ENCODE data around the gene SYNE2. TPM values are rescaled to one million over a fixed set of nuclear protein-coding genes. Genes with fewer than 3 reads are reported as not detected.

The SYNE2 gene
- total RNA-seq, 2 donors from 2014 or later: 48.5 to 66.9 TPM

DNA sequence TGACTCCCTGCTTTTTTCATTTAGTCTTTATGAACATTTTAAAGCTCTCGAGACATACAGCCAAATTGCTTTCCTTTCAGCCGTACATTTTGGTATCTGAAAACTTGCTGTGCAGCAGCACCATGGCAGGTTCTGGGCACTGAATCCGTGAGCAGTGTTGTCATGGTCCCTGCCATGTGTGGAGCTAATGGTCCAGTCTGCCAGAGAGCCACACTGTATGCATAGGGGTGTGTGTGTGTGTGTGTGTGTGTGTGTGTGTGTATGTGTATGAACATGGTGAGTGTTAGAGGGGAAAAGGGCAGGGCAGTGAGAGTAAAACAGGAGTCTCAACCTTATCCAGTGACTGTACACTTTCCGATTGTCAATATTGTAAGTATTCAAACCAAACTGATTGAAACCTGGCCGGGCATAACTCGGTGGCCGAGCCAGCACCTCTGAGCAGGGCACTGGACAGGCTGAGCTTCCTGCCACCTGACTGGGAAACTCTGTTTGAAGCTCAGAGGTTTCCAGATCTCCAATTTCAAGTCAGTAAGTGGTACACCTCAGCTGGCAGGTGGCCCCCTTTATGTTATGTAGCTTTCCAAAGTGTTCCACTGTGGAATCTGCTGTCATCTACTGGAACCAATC lies 331.4 kb downstream of the SYNE2 start:
- H3K27ac Mint-ChIP-seq: no peak overlapping the region
- no peak overlapping the region for H3K4me3 Mint-ChIP-seq
- ATAC-seq (replicated peaks): no peak
- no peaks in the 10 kb centered on the region for H3K27me3 Mint-ChIP-seq
- no peaks in the 10 kb centered on the region for H3K9me3 Mint-ChIP-seq
- peaks cover 79% of the 10 kb centered on the region for H3K36me3 Mint-ChIP-seq (ENCODE audit: low read depth)
- no peaks in the 10 kb centered on the region for H3K4me1 Mint-ChIP-seq

DNA sequence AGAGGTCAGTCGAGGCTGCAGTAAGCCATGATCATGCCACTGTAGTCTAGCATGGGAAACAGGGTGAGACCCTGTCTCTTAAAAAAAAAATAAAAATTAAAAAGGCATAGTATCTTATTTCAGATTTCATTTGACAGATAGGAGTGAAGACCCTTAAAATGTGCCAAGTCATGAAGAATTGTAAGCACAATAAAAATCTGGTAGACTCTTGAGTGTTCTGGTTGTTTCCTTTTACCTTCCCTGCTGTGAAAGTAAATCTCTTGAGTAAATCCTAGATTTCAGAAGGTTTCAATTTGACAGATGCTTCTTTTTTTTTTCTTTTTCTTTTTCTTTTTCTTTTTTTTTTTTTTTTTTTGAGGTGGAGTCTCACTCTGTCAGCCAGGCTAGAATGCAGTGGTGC lies 332.4 kb downstream of the SYNE2 start:
- no peak overlapping the region for H3K4me3 Mint-ChIP-seq
- peak; percentile 35 for ATAC-seq (replicated peaks)
- H3K4me1 Mint-ChIP-seq: no peaks in the 10 kb centered on the region
- H3K27ac Mint-ChIP-seq: no peak overlapping the region
- H3K36me3 Mint-ChIP-seq (ENCODE audit: low read depth): peaks cover 77% of the 10 kb centered on the region
- H3K27me3 Mint-ChIP-seq: no peaks in the 10 kb centered on the region
- H3K9me3 Mint-ChIP-seq: no peaks in the 10 kb centered on the region

DNA sequence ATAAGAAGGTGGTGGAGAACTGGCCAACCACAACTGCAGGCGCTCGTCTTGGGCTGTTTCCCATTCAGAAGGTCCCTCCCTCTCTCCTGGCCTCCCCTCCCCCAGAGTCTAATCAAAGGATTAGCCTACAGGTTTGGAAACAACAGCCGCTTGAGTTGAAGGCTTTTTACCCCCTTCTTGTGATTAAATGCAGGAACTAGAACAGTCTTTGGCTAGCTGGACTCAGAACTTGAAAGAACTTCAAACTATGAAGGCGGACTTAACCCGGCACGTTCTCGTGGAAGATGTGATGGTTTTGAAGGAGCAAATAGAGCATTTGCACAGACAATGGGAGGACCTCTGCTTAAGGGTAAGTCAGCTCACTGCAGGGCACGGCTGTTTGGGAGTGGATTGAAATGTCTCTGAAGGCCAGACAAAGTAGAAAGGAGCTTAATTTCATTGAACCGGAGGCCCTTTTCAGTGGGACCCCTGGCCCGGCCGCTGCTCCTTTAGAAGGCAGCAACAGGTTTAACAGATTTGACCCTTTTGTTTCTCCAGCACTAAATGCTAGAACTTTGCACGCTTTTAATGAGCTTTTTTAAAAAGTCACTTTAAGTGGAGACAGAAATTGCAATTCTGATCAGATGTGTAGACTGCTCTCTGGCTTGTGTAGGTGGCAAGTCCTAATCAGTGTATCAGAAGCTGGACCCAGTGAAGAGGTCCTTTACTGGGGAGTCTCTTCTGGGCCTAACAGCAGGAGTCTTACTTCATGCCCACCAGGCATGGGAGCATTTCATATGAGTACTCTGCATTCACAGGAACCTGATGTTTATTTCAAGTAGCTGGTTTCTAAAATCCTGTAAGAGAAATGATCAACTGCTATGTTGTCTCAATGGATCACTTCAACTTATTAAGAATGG lies 333.7 kb downstream of the SYNE2 start:
- Mint-ChIP-seq H3K27ac (no peak overlapping the region), H3K4me3 (no peak overlapping the region), H3K4me1 (peaks cover 4% of the 10 kb centered on the region), H3K36me3 (ENCODE audit: low read depth) (peaks cover 80% of the 10 kb centered on the region), H3K27me3 (no peaks in the 10 kb centered on the region), H3K9me3 (no peaks in the 10 kb centered on the region)
- no peak for ATAC-seq (replicated peaks)

DNA sequence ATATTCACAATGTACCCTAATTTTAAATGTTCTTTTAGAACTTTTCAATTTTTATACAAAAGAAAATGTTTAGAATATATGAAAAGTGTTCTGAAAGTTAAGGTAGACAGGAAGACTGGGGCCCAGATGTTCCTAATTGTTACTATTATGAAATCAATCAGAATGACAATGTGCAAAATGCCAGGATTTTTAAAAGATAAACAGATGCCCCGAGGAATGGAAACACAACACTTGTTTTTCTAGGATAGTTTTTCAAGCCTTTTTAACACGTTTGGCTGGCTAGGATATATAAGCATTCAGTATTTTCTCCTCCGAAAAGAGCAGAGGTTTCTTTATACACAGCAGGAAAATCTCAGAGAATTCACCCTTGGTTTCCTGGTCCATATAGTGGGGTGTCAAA lies 334.5 kb downstream of the SYNE2 start:
- Mint-ChIP-seq H3K27me3 (no peaks in the 10 kb centered on the region), H3K27ac (no peak overlapping the region), H3K4me1 (peaks cover 5% of the 10 kb centered on the region), H3K4me3 (no peak overlapping the region), H3K36me3 (ENCODE audit: low read depth) (peaks cover 73% of the 10 kb centered on the region), H3K9me3 (no peaks in the 10 kb centered on the region)
- ATAC-seq (replicated peaks): no peak

DNA sequence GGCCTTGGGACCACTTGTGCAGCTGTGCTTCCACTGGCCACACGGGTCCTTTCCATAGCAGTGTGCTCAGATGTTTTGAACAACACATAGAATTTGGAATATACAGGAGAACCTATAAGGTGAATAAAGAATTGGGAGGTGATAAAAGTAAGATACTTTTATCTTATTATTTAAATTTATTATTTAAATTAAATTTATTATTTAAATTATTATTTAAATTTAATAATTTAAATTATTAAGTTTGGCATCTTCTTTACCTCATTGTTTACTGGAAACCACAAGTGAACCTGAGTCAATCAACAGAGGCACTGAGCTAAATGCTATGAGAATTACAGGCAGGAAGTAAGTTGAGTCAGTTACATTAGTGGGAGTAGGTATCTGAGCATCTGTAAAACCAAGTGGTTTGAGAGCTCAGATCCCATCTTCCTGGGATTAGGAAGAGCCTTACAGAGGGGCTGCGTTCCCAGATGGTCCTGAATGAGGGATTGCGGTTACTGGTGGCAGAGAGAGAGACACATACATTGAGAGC lies 338.2 kb downstream of the SYNE2 start:
- ATAC-seq (replicated peaks): peak; percentile 58
- H3K27me3 Mint-ChIP-seq: no peaks in the 10 kb centered on the region
- H3K9me3 Mint-ChIP-seq: no peaks in the 10 kb centered on the region
- peak overlapping the region; percentile 70 for H3K27ac Mint-ChIP-seq
- H3K36me3 Mint-ChIP-seq (ENCODE audit: low read depth): peaks cover 61% of the 10 kb centered on the region
- peaks cover 26% of the 10 kb centered on the region for H3K4me1 Mint-ChIP-seq
- H3K4me3 Mint-ChIP-seq: peak overlapping the region; percentile 10

- H3K36me3 Mint-ChIP-seq (ENCODE audit: low read depth): peaks cover 54% of the 10 kb centered on the region
- no peak overlapping the region for H3K4me3 Mint-ChIP-seq
- H3K27me3 Mint-ChIP-seq: no peaks in the 10 kb centered on the region
- H3K9me3 Mint-ChIP-seq: no peaks in the 10 kb centered on the region
- peak overlapping the region; percentile 70 for H3K27ac Mint-ChIP-seq
- peaks cover 26% of the 10 kb centered on the region for H3K4me1 Mint-ChIP-seq
- ATAC-seq (replicated peaks): peak; percentile 45
Measured at GRCh38 chr14:64191756-64192155, 339.0 kb downstream of the SYNE2 start.

DNA sequence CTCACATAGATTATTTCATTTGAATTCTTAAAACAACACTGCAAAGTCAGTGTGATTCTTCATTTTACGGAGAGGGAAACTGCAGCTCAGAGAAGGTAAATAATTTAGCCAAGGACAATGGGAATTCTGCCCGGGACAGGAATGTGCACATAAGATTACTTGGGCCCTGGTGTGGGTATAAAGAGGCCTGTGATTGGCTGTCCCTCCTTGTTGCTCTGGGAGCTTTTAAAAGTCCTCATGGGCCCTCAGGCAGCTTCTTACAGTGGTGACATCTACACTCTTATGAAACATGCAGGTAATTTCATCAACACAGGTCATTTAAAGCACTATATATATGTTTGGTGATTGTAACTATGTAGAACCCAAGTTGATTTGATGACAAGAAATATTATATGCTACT lies 341.0 kb downstream of the SYNE2 start:
- Mint-ChIP-seq H3K27me3 (no peaks in the 10 kb centered on the region), H3K4me3 (peak overlapping the region; percentile 73), H3K36me3 (ENCODE audit: low read depth) (peaks cover 39% of the 10 kb centered on the region), H3K4me1 (peaks cover 31% of the 10 kb centered on the region), H3K27ac (peak overlapping the region; percentile 91), H3K9me3 (no peaks in the 10 kb centered on the region)
- ATAC-seq (replicated peaks): no peak

DNA sequence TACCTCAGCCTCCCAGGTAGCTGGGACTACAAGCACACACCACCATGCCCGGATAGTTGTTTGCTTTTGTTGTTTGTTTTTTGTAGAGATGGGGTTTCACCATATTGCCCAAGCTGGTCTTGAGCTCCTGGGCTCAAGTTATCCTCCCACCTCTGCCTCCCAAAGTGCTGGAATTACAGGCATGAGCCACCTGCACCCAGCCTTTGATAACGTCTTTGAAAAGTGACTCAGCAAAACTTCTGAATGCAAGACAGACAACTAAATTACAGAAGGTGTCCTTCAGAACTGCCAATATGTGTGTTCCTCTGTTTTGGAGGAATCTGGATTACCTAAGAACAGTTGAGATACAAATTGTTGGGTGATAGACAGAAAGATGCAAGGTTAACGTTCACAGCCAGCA lies 341.6 kb downstream of the SYNE2 start:
- H3K36me3 Mint-ChIP-seq (ENCODE audit: low read depth): peaks cover 36% of the 10 kb centered on the region
- ATAC-seq (replicated peaks): no peak
- no peaks in the 10 kb centered on the region for H3K27me3 Mint-ChIP-seq
- peak overlapping the region; percentile 91 for H3K27ac Mint-ChIP-seq
- H3K9me3 Mint-ChIP-seq: no peaks in the 10 kb centered on the region
- peaks cover 31% of the 10 kb centered on the region for H3K4me1 Mint-ChIP-seq
- H3K4me3 Mint-ChIP-seq: peak overlapping the region; percentile 73

GRCh38 chr14:64195199-64195598 lies 342.4 kb downstream of the SYNE2 start:
- H3K4me3 Mint-ChIP-seq: peak overlapping the region; percentile 73
- peaks cover 31% of the 10 kb centered on the region for H3K4me1 Mint-ChIP-seq

GRCh38 chr14:64196056-64196455 lies 343.3 kb downstream of the SYNE2 start:
- Mint-ChIP-seq H3K4me1 (peaks cover 31% of the 10 kb centered on the region), H3K27ac (peak overlapping the region; percentile 91), H3K4me3 (peak overlapping the region; percentile 73), H3K36me3 (ENCODE audit: low read depth) (peaks cover 20% of the 10 kb centered on the region), H3K27me3 (no peaks in the 10 kb centered on the region), H3K9me3 (no peaks in the 10 kb centered on the region)
- ATAC-seq (replicated peaks): no peak

More at GRCh38 chr14:64195199-64195598, 342.4 kb downstream of the SYNE2 start:
- H3K27me3 Mint-ChIP-seq: no peaks in the 10 kb centered on the region
- peak overlapping the region; percentile 91 for H3K27ac Mint-ChIP-seq
- no peaks in the 10 kb centered on the region for H3K9me3 Mint-ChIP-seq
- ATAC-seq (replicated peaks): peak; percentile 69
- peaks cover 28% of the 10 kb centered on the region for H3K36me3 Mint-ChIP-seq (ENCODE audit: low read depth)

GRCh38 chr14:64196814-64197411 lies 344.1 kb downstream of the SYNE2 start:
- Mint-ChIP-seq H3K9me3 (no peaks in the 10 kb centered on the region), H3K4me1 (peaks cover 26% of the 10 kb centered on the region), H3K36me3 (ENCODE audit: low read depth) (peaks cover 14% of the 10 kb centered on the region), H3K27me3 (no peaks in the 10 kb centered on the region), H3K4me3 (peak overlapping the region; percentile 73), H3K27ac (peak overlapping the region; percentile 91)
- peak; percentile 63 for ATAC-seq (replicated peaks)

GRCh38 chr14:64197996-64198395 lies 345.2 kb downstream of the SYNE2 start:
- H3K27ac Mint-ChIP-seq: peak overlapping the region; percentile 91
- H3K4me1 Mint-ChIP-seq: peaks cover 26% of the 10 kb centered on the region
- H3K27me3 Mint-ChIP-seq: no peaks in the 10 kb centered on the region

GRCh38 chr14:64198486-64198885 lies 345.7 kb downstream of the SYNE2 start:
- Mint-ChIP-seq H3K27me3 (no peaks in the 10 kb centered on the region), H3K36me3 (ENCODE audit: low read depth) (peaks cover 19% of the 10 kb centered on the region), H3K27ac (peak overlapping the region; percentile 91), H3K4me1 (peaks cover 25% of the 10 kb centered on the region), H3K4me3 (no peak overlapping the region), H3K9me3 (no peaks in the 10 kb centered on the region)
- no peak for ATAC-seq (replicated peaks)

More at GRCh38 chr14:64197996-64198395, 345.2 kb downstream of the SYNE2 start:
- H3K36me3 Mint-ChIP-seq (ENCODE audit: low read depth): peaks cover 19% of the 10 kb centered on the region
- no peak for ATAC-seq (replicated peaks)
- H3K9me3 Mint-ChIP-seq: no peaks in the 10 kb centered on the region
- H3K4me3 Mint-ChIP-seq: peak overlapping the region; percentile 73

GRCh38 chr14:64200170-64200569 lies 347.4 kb downstream of the SYNE2 start:
- Mint-ChIP-seq H3K4me1 (peaks cover 9% of the 10 kb centered on the region), H3K4me3 (no peak overlapping the region), H3K36me3 (ENCODE audit: low read depth) (peaks cover 22% of the 10 kb centered on the region), H3K27ac (no peak overlapping the region), H3K9me3 (no peaks in the 10 kb centered on the region), H3K27me3 (no peaks in the 10 kb centered on the region)
- no peak for ATAC-seq (replicated peaks)

Data from activated T-helper 17 cell treated with anti-CD3 and anti-CD28 coated beads, Interleukin-2, amount 50 U/mL, for 72 hours (primary cell).